Measurements from ENCODE around the gene SH2B3. TPM values are rescaled to one million over a fixed set of nuclear protein-coding genes. Genes with fewer than 3 reads are reported as not detected.

Gene SH2B3
- total RNA-seq, 2 experiments from 2014 or later, result 25.8 to 51.3 TPM

GRCh38 chr12:111359914-111360276 is 45.8 kb upstream of the SH2B3 start:
- Histone ChIP-seq H3K9me3 (ENCODE audit: low read length) (no peaks in the 10 kb centered on the region), H4K20me1 (ENCODE audit: insufficient read depth, low read length) (no peaks in the 10 kb centered on the region), H3K4me1 (ENCODE audit: insufficient read depth, low read length, poor library complexity, severe bottlenecking) (peaks cover 8% of the 10 kb centered on the region), H3K4me3 (ENCODE audit: low read depth, low read length, poor library complexity, severe bottlenecking) (no peak overlapping the region), H2AFZ (ENCODE audit: low read length) (no peak overlapping the region), H3K27ac (ENCODE audit: low read depth, low read length, poor library complexity, severe bottlenecking) (no peak overlapping the region), H3K4me2 (ENCODE audit: low read length) (no peak overlapping the region), H3K79me2 (ENCODE audit: insufficient read depth, low read depth, low read length) (no peaks in the 10 kb centered on the region), H3K36me3 (ENCODE audit: insufficient read depth, low read length) (no peaks in the 10 kb centered on the region), H3K9me2 (ENCODE audit: insufficient read depth, low read length) (no peaks in the 10 kb centered on the region)
- intact Hi-C loops (cut with micrococcal nuclease; ENCODE audit: unreplicated experiment), result no loop called here
- ChIA-PET POLR2A (interaction anchor here (0.8 kb wide), 1 partner anchor 11 kb away, joined by 6 read pairs; no protein-coding TSS in a partner anchor), CTCF (ENCODE audit: unreplicated experiment) (no interaction called here)
- no TSS peak for BruUV-seq (replicated peaks)
- TF ChIP-seq EZH2phosphoT487 (IDR thresholded peaks at IDR 0.05; ENCODE audit: borderline replicate concordance, low read depth, low read length), result no peak
- TF ChIP-seq, protein P1, sequence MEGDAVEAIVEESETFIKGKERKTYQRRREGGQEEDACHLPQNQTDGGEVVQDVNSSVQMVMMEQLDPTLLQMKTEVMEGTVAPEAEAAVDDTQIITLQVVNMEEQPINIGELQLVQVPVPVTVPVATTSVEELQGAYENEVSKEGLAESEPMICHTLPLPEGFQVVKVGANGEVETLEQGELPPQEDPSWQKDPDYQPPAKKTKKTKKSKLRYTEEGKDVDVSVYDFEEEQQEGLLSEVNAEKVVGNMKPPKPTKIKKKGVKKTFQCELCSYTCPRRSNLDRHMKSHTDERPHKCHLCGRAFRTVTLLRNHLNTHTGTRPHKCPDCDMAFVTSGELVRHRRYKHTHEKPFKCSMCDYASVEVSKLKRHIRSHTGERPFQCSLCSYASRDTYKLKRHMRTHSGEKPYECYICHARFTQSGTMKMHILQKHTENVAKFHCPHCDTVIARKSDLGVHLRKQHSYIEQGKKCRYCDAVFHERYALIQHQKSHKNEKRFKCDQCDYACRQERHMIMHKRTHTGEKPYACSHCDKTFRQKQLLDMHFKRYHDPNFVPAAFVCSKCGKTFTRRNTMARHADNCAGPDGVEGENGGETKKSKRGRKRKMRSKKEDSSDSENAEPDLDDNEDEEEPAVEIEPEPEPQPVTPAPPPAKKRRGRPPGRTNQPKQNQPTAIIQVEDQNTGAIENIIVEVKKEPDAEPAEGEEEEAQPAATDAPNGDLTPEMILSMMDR (conservative IDR thresholded peaks at IDR 0.05; ENCODE audit: low read length), result no peak
- no peak for DNase-seq (ENCODE audit: low spot score)

DNA sequence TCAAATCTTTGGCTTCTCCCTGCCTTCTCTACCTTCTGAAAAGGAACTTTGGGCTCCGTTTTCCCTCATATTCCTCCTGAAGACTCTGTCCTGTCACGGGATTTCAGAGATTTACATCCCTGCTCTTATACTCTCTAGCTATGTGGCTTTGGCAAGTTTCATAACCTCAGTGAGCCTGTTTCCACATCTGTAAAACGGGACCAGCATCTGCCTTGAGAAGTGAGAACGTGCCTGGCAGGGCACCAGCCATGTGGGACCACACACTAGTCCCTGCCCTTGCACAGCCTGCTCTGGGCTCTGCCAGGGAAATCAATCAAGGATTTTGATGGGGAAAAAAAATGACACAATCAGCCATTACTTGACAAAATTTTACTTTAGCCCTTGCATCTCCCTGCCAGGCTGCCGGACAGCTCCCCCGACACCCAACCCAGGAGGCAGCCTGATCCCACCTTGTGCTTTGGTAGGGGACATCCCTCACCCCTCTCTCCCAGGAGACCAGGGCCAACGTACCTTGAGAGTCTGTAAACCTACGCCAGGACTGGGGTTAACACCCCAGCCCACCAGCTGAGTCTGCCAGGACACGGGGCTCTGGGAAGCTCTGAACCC is 45.3 kb upstream of the SH2B3 start:
- no peaks in the 10 kb centered on the region for H4K20me1 ChIP-seq (ENCODE audit: insufficient read depth, low read length)
- no peak for TF ChIP-seq EZH2phosphoT487 (IDR thresholded peaks at IDR 0.05; ENCODE audit: borderline replicate concordance, low read depth, low read length)
- TF ChIP-seq, protein P1 (conservative IDR thresholded peaks at IDR 0.05; ENCODE audit: low read length), result no peak
- no peaks in the 10 kb centered on the region for H3K9me3 ChIP-seq (ENCODE audit: low read length)
- no peak overlapping the region for H3K4me3 ChIP-seq (ENCODE audit: low read depth, low read length, poor library complexity, severe bottlenecking)
- H2AFZ ChIP-seq (ENCODE audit: low read length), result no peak overlapping the region
- no TSS peak for BruUV-seq (replicated peaks)
- H3K9me2 ChIP-seq (ENCODE audit: insufficient read depth, low read length), result no peaks in the 10 kb centered on the region
- ChIA-PET POLR2A (interaction anchor here (0.6 to 0.8 kb wide), 2 partner anchors 11 to 533 kb away, joined by 4 to 6 read pairs; no protein-coding TSS in a partner anchor), CTCF (ENCODE audit: unreplicated experiment) (no interaction called here)
- intact Hi-C loops (cut with micrococcal nuclease; ENCODE audit: unreplicated experiment), result no loop called here
- DNase-seq (ENCODE audit: low spot score), result no peak
- no peaks in the 10 kb centered on the region for H3K36me3 ChIP-seq (ENCODE audit: insufficient read depth, low read length)
- H3K79me2 ChIP-seq (ENCODE audit: insufficient read depth, low read depth, low read length), result no peaks in the 10 kb centered on the region
- peaks cover 2% of the 10 kb centered on the region for H3K4me1 ChIP-seq (ENCODE audit: insufficient read depth, low read length, poor library complexity, severe bottlenecking)
- no peak overlapping the region for H3K4me2 ChIP-seq (ENCODE audit: low read length)
- H3K27ac ChIP-seq (ENCODE audit: low read depth, low read length, poor library complexity, severe bottlenecking), result no peak overlapping the region

- Histone ChIP-seq H3K36me3 (ENCODE audit: insufficient read depth, low read length) (no peaks in the 10 kb centered on the region), H3K4me3 (ENCODE audit: low read depth, low read length, poor library complexity, severe bottlenecking) (no peak overlapping the region), H3K4me2 (ENCODE audit: low read length) (no peak overlapping the region), H4K20me1 (ENCODE audit: insufficient read depth, low read length) (no peaks in the 10 kb centered on the region), H3K9me2 (ENCODE audit: insufficient read depth, low read length) (no peaks in the 10 kb centered on the region), H3K4me1 (ENCODE audit: insufficient read depth, low read length, poor library complexity, severe bottlenecking) (no peaks in the 10 kb centered on the region), H3K9me3 (ENCODE audit: low read length) (no peaks in the 10 kb centered on the region), H3K27ac (ENCODE audit: low read depth, low read length, poor library complexity, severe bottlenecking) (no peak overlapping the region), H2AFZ (ENCODE audit: low read length) (no peak overlapping the region), H3K79me2 (ENCODE audit: insufficient read depth, low read depth, low read length) (no peaks in the 10 kb centered on the region)
- TF ChIP-seq, protein P1 (conservative IDR thresholded peaks at IDR 0.05; ENCODE audit: low read length), result no peak
- no peak for TF ChIP-seq EZH2phosphoT487 (IDR thresholded peaks at IDR 0.05; ENCODE audit: borderline replicate concordance, low read depth, low read length)
- no TSS peak for BruUV-seq (replicated peaks)
- ChIA-PET CTCF (ENCODE audit: unreplicated experiment) (interaction anchor here (0.5 kb wide), 1 partner anchor 257 kb away, joined by 5 read pairs; no protein-coding TSS in a partner anchor), POLR2A (interaction anchor here (0.5 to 0.6 kb wide), 2 partner anchors 265 to 532 kb away, joined by 4 read pairs; no protein-coding TSS in a partner anchor)
- intact Hi-C loops (cut with micrococcal nuclease; ENCODE audit: unreplicated experiment), result no loop called here
- no peak for DNase-seq (ENCODE audit: low spot score)
These were observed 44.5 kb upstream of the SH2B3 start for GRCh38 chr12:111361073-111361716.
